SK-N-SH (cell line): Measurements from ENCODE around the gene CLDND1. TPM values are rescaled to one million over a fixed set of nuclear protein-coding genes. Genes with fewer than 3 reads are reported as not detected.

Source experiments
- CTCF ChIA-PET: fragments of 300-600, 350-600 bp; formaldehyde crosslinking; extraction: SDS; loops from one replicate; lab custom pipeline; 2021; lab: Yijun Ruan, JAX
- POLR2A ChIA-PET: fragments of 350-600 bp; sonication (Branson Sonifier 250); formaldehyde crosslinking; extraction: SDS; loops from one replicate; lab custom pipeline; 2020; ENCODE audit warnings: antibody characterized with exemption, inconsistent platforms; lab: Yijun Ruan, JAX
- DNase-seq: peaks from one replicate; pipeline ENCODE4 v3.0.0; 2012
- H2AFZ ChIP-seq: fragments of 200-600 bp; sonication (generic); 2 replicates; pipeline ENCODE4 v1.8.1; 2016; ENCODE audit warnings: antibody characterized with exemption, mild to moderate bottlenecking, low read depth
- H3F3A ChIP-seq: fragments of 200-600 bp; sonication (generic); replicated peaks from 2 replicates; pipeline ENCODE3; 2016; ENCODE audit warnings: antibody characterized with exemption, mild to moderate bottlenecking; ENCODE audit not compliant: insufficient read depth
- H3K27ac ChIP-seq, 2 experiments: fragments of 200-500 bp in 1 of 2; fragments of 200-600 bp in 1 of 2; sonication (Bioruptor generic) in 1 of 2; sonication (generic), shearing (Covaris generic) in 1 of 2; 2 replicates each; pipeline versions ENCODE4 v1.5.1 to v1.6.1; 2014 to 2016; ENCODE audit warnings: low read depth in 2 of 2, inconsistent platforms in 1 of 2, low read length in 1 of 2, mild to moderate bottlenecking in 1 of 2, mixed read lengths in 1 of 2
- H3K27me3 ChIP-seq: fragments of 200-600 bp; sonication (generic), shearing (Covaris generic); 2 replicates; pipeline ENCODE4 v1.6.1; 2016; ENCODE audit warnings: mixed run types; ENCODE audit not compliant: insufficient read depth
- H3K36me3 ChIP-seq, 2 experiments: fragments of 200-500 bp in 1 of 2; fragments of 200-600 bp in 1 of 2; sonication (Bioruptor generic) in 1 of 2; sonication (generic) in 1 of 2; replicated peaks in 1 of 2; 2 replicates each; pipeline versions ENCODE3 to v1.5.1; 2014 to 2016; ENCODE audit warnings: low read length in 1 of 2, mild to moderate bottlenecking in 1 of 2; ENCODE audit not compliant: insufficient read depth in 2 of 2, control insufficient read depth in 1 of 2
- H3K4me1 ChIP-seq, 2 experiments: fragments of 200-500 bp in 1 of 2; fragments of 200-600 bp in 1 of 2; sonication (Bioruptor generic) in 1 of 2; sonication (generic), shearing (Covaris generic) in 1 of 2; 2 replicates each; pipeline versions ENCODE4 v1.5.1 to v1.6.1; 2014 to 2016; ENCODE audit warnings: low read depth in 1 of 2, low read length in 1 of 2, mixed run types in 1 of 2; ENCODE audit not compliant: insufficient read depth in 2 of 2, control insufficient read depth in 1 of 2
- H3K4me2 ChIP-seq: fragments of 200-600 bp; sonication (generic), shearing (Covaris generic); 2 replicates; pipeline ENCODE4 v1.6.1; 2017; ENCODE audit warnings: mixed run types
- H3K4me3 ChIP-seq, 2 experiments: fragments of 200-500 bp in 1 of 2; fragments of 200-600 bp in 1 of 2; sonication (Bioruptor generic) in 1 of 2; sonication (generic), shearing (Covaris generic) in 1 of 2; 2 replicates each; pipeline versions ENCODE4 v1.5.1 to v1.8.1; 2014 to 2016; ENCODE audit warnings: low read depth in 2 of 2, inconsistent platforms in 1 of 2, low read length in 1 of 2, mild to moderate bottlenecking in 1 of 2, mixed read lengths in 1 of 2, moderate library complexity in 1 of 2
- H3K79me2 ChIP-seq: fragments of 200-600 bp; sonication (generic); 2 replicates; pipeline ENCODE4 v1.8.1; 2017; ENCODE audit warnings: mild to moderate bottlenecking; ENCODE audit not compliant: insufficient read depth
- H3K9ac ChIP-seq: fragments of 200-600 bp; sonication (generic); 2 replicates; pipeline ENCODE4 v1.6.1; 2017; ENCODE audit warnings: mixed run types
- H3K9me2 ChIP-seq: fragments of 200-600 bp; sonication (generic); 2 replicates; pipeline ENCODE4 v1.6.1; 2017; ENCODE audit warnings: mixed run types
- H3K9me3 ChIP-seq: fragments of 200-600 bp; sonication (generic); 2 replicates; pipeline ENCODE4 v1.6.1; 2017; ENCODE audit warnings: mixed run types, mild to moderate bottlenecking, moderate library complexity
- H4K20me1 ChIP-seq: fragments of 200-600 bp; sonication (generic); 2 replicates; pipeline ENCODE4 v1.6.1; 2017; ENCODE audit warnings: mild to moderate bottlenecking, mixed run types; ENCODE audit not compliant: insufficient read depth
- CHD2 ChIP-seq: fragments of 150-350 bp; IDR thresholded peaks from 2 replicates; pipeline ENCODE4 v1.6.1; 2018; ENCODE audit warnings: low read length; ENCODE audit not compliant: partially characterized antibody
- CTCF ChIP-seq: fragments of 200-600 bp; sonication (generic); IDR thresholded peaks from 2 replicates; pipeline ENCODE4 v1.6.1; 2017; ENCODE audit warnings: antibody characterized with exemption, mild to moderate bottlenecking, moderate library complexity
- ELF1 ChIP-seq: IDR thresholded peaks from 2 replicates; pipeline ENCODE4 v1.4.0; 2012
- EP300 ChIP-seq, 2 experiments: IDR thresholded peaks; 2 replicates each; pipeline versions ENCODE4 v1.4.0 to v1.6.1; 2012; ENCODE audit warnings: borderline replicate concordance in 1 of 2, low read depth in 1 of 2, low read length in 1 of 2
- FOSL2 ChIP-seq: IDR thresholded peaks from 2 replicates; pipeline ENCODE4 v1.4.0; 2012; ENCODE audit warnings: low read depth, mild to moderate bottlenecking, moderate library complexity, borderline replicate concordance
- FOXJ3 ChIP-seq: sonication (generic); formaldehyde crosslinking; IDR thresholded peaks from 2 replicates; pipeline ENCODE4 v1.5.1; 2020; ENCODE audit warnings: mild to moderate bottlenecking, missing genetic modification reagents
- FOXM1 ChIP-seq: IDR thresholded peaks from 2 replicates; pipeline ENCODE4 v1.4.0; 2012; ENCODE audit warnings: low read depth, mild to moderate bottlenecking
- GATA2 ChIP-seq: sonication (generic); formaldehyde crosslinking; IDR thresholded peaks from 2 replicates; pipeline ENCODE4 v1.5.0; 2020; ENCODE audit warnings: mild to moderate bottlenecking, missing genetic modification reagents
- JUND ChIP-seq: IDR thresholded peaks from 2 replicates; pipeline ENCODE4 v1.4.0; 2012
- MAX ChIP-seq: IDR thresholded peaks from 2 replicates; pipeline ENCODE4 v1.4.0; 2012; ENCODE audit warnings: low read depth
- MXI1 ChIP-seq: IDR thresholded peaks from 2 replicates; pipeline ENCODE4 v1.6.1; 2012; ENCODE audit warnings: mild to moderate bottlenecking, low read depth, low read length, improper control_type of control experiment
- NRF1 ChIP-seq: IDR thresholded peaks from 2 replicates; pipeline ENCODE4 v1.6.1; 2012; ENCODE audit warnings: low read depth, mild to moderate bottlenecking, low read length
- PBX3 ChIP-seq: IDR thresholded peaks from 2 replicates; pipeline ENCODE4; 2012
- RAD21 ChIP-seq: IDR thresholded peaks from 2 replicates; pipeline ENCODE4 v1.6.1; 2012; ENCODE audit warnings: mild to moderate bottlenecking, low read length
- RFX5 ChIP-seq: IDR thresholded peaks from 2 replicates; pipeline ENCODE4 v1.6.1; 2012; ENCODE audit warnings: mild to moderate bottlenecking, improper control_type of control experiment, low read length
- RXRA ChIP-seq: IDR thresholded peaks from 2 replicates; pipeline ENCODE4 v1.4.0; 2012; ENCODE audit warnings: low read depth, mild to moderate bottlenecking, borderline replicate concordance
- SMC3 ChIP-seq: IDR thresholded peaks from 2 replicates; pipeline ENCODE4 v1.6.1; 2012; ENCODE audit warnings: low read depth, low read length, improper control_type of control experiment
- TAF1 ChIP-seq: IDR thresholded peaks from 2 replicates; pipeline ENCODE4 v1.6.1; 2012; ENCODE audit warnings: low read depth, mild to moderate bottlenecking, low read length, moderate library complexity, borderline replicate concordance
- TCF12 ChIP-seq: IDR thresholded peaks from 2 replicates; pipeline ENCODE4 v1.4.0; 2012
- USF2 ChIP-seq: fragments of 150-350 bp; IDR thresholded peaks from 2 replicates; pipeline ENCODE4 v1.6.1; 2017; ENCODE audit warnings: antibody characterized with exemption, low read length, low read depth, borderline replicate concordance
- YY1 ChIP-seq: IDR thresholded peaks from 2 replicates; pipeline ENCODE4 v1.4.0; 2012; ENCODE audit warnings: low read depth, mild to moderate bottlenecking
- WGBS: methylation state at CpG from one replicate; pipeline ENCODE4 v1.1.6; 2017; ENCODE audit warnings: low lambda C conversion rate; 5-methylcytosine and 5-hydroxymethylcytosine counted together
- polyA plus RNA-seq, 3 experiments: library from polyadenylated mRNA; depleted of rRNA; stranded (reverse); fragments of >200 nt; gene quantifications; 2 replicates each; pipeline ENCODE4 v1.2.3, GENCODE V29; 2012

Gene CLDND1
- polyA plus RNA-seq, 1 of the 3 experiments (the other 2 are of a cell fraction) = 110 TPM

GRCh38 chr3:98519351-98519750 lies 3.4 kb downstream of the CLDND1 start:
- no peak for TF ChIP-seq TCF12
- no peak for TF ChIP-seq EP300 (IDR thresholded peaks at IDR 0.05; ENCODE audit: borderline replicate concordance in 1 of 2, low read depth in 1 of 2, low read length in 1 of 2)
- TF ChIP-seq, all 33 proteins: peak for 0
- no peaks in the 10 kb centered on the region; the same call in 1 of the 2 replicates for H4K20me1 ChIP-seq
- peaks cover 14% of the 10 kb centered on the region for H3F3A ChIP-seq
- ChIA-PET POLR2A (no interaction called here), CTCF (no interaction called here)
- no peak overlapping the region for H3K27ac ChIP-seq
- H3K79me2 ChIP-seq = peaks cover 40% of the 10 kb centered on the region
- H3K4me2 ChIP-seq = no peak overlapping the region
- no peaks in the 10 kb centered on the region for H3K9me3 ChIP-seq
- no peak overlapping the region for H3K4me3 ChIP-seq
- DNase-seq = no peak
- H2AFZ ChIP-seq = no peak overlapping the region
- peaks cover 61 to 62% of the 10 kb centered on the region in 2 experiments for H3K36me3 ChIP-seq
- H3K4me1 ChIP-seq = peaks cover 0 to 7% of the 10 kb centered on the region in 2 experiments; a peak in 2 of 4 replicates
- no peak overlapping the region for H3K9ac ChIP-seq
- no peaks in the 10 kb centered on the region for H3K9me2 ChIP-seq
- 62% methylated on average over 1 of the region's 1 CpG for WGBS
- no peaks in the 10 kb centered on the region for H3K27me3 ChIP-seq

GRCh38 chr3:98518816-98519215 lies 3.9 kb downstream of the CLDND1 start:
- Histone ChIP-seq H3K79me2 (peaks cover 40% of the 10 kb centered on the region), H3K4me3 (no peak overlapping the region)
- CTCF ChIA-PET = no interaction called here

GRCh38 chr3:98514948-98515347 lies 7.8 kb downstream of the CLDND1 start:
- Histone ChIP-seq H3K27me3 (no peaks in the 10 kb centered on the region), H3F3A (peaks cover 9% of the 10 kb centered on the region), H4K20me1 (no peaks in the 10 kb centered on the region; the same call in 1 of the 2 replicates), H2AFZ (no peak overlapping the region), H3K9me2 (no peaks in the 10 kb centered on the region), H3K27ac (no peak overlapping the region), H3K9me3 (no peaks in the 10 kb centered on the region), H3K4me2 (no peak overlapping the region), H3K9ac (no peak overlapping the region), H3K79me2 (peaks cover 14% of the 10 kb centered on the region), H3K4me1 (no peaks in the 10 kb centered on the region; a peak in 1 of 4 replicates), H3K36me3 (peaks cover 50 to 52% of the 10 kb centered on the region in 2 experiments), H3K4me3 (no peak overlapping the region)
- no peak for DNase-seq
- 85% methylated on average over 1 of the region's 1 CpG for WGBS
- POLR2A ChIA-PET = no interaction called here
- CTCF ChIA-PET = no interaction called here
- no peak for TF ChIP-seq RFX5
- no peak for TF ChIP-seq NRF1
- no peak for TF ChIP-seq GATA2
- no peak for TF ChIP-seq FOSL2
- TF ChIP-seq TCF12 = no peak
- TF ChIP-seq RXRA = no peak
- no peak for TF ChIP-seq CHD2
- no peak for TF ChIP-seq CTCF
- TF ChIP-seq ELF1 = no peak
- no peak for TF ChIP-seq JUND
- no peak for TF ChIP-seq FOXJ3 (CRISPR knock-in tag)
- TF ChIP-seq FOXM1 = no peak
- TF ChIP-seq USF2 = no peak
- no peak for TF ChIP-seq YY1
- no peak for TF ChIP-seq PBX3
- no peak for TF ChIP-seq MXI1

More at GRCh38 chr3:98518816-98519215, 3.9 kb downstream of the CLDND1 start:
- H3K36me3 ChIP-seq = peaks cover 61 to 62% of the 10 kb centered on the region in 2 experiments
- peaks cover 14% of the 10 kb centered on the region for H3F3A ChIP-seq
- H3K9me2 ChIP-seq = no peaks in the 10 kb centered on the region
- no peaks in the 10 kb centered on the region; the same call in 1 of the 2 replicates for H4K20me1 ChIP-seq
- 94% methylated on average over 2 of the region's 2 CpGs for WGBS
- TF ChIP-seq MAX (no peak), RAD21 (no peak), JUND (no peak), SMC3 (no peak), TAF1 (no peak), NRF1 (no peak), YY1 (no peak), RXRA (no peak)
- peaks cover 0 to 7% of the 10 kb centered on the region in 2 experiments; a peak in 2 of 4 replicates for H3K4me1 ChIP-seq
- no peak overlapping the region for H2AFZ ChIP-seq
- no peak overlapping the region for H3K27ac ChIP-seq
- H3K9me3 ChIP-seq = no peaks in the 10 kb centered on the region
- POLR2A ChIA-PET = no interaction called here
- no peak overlapping the region for H3K4me2 ChIP-seq
- no peak for DNase-seq
- H3K9ac ChIP-seq = no peak overlapping the region
- no peaks in the 10 kb centered on the region for H3K27me3 ChIP-seq
